Daoy (cell line): ENCODE results near the gene TTF1. TPM values are rescaled to one million over a fixed set of nuclear protein-coding genes. Genes with fewer than 3 reads are reported as not detected.
"Not testable (repeated sequence)": the region's sequence is repeated elsewhere in the genome, so short reads cannot be mapped to it uniquely, and the experiment has no call there.

ENCODE experiments used
- DNase-seq: peaks from one replicate; pipeline ENCODE4 v3.0.0-alpha.2; 2015; ENCODE audit warnings: low read depth
- total RNA-seq: library from RNA; depleted of rRNA; stranded (reverse); fragments of >200 nt; shearing (Covaris generic); gene quantifications from 2 replicates; pipeline ENCODE4 v1.2.3, GENCODE V29; 2014

TTF1 gene
- total RNA-seq, 1 experiment from 2014 or later, result 41.7 TPM

- no peak for DNase-seq
Observed at GRCh38 chr9:132413926-132414325, 7.3 kb upstream of the TTF1 start.

DNA sequence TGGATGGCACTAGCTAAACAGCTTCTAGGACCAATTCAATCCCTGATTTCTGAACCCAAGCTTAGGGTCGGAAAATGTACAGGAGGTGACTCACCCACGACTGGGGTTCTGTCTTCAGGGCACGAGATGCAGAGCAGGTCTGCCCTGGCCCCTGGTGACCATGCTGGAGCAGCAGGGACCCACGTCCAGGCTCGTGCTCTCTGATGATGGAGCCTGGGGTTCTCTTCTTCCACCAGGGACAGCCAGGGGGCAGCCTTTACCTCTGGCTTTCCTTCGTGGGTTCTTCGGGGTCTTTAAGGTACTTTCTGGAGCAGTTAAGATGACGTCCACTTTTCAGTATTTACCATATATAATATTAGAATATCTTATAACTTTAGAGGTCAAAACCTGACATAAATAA lies 5.4 kb upstream of the TTF1 start:
- DNase-seq, result peak; percentile 68

DNA sequence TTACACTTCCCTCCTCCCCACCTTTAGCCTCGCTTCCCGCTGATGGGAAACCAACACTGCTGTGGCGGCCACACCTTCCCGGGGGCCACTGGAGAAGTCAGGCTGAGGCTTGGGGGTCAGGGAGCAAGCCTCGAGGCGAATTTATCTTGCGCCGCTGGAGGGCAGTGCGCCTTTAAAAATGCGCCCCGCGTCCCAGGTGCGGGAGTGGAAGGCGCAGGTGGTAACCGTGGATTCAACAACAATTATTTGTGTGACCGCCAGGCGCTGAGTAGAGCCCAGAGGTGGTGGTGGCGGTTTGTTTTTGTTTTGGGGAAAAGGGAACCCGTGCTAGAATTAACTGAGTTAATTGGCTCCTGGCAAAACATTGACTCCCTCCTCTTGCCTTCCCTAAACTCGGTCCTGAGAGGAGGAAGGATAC lies 4.5 kb upstream of the TTF1 start:
- DNase-seq, result peak; percentile 78

GRCh38 chr9:132410642-132411041 lies 4.0 kb upstream of the TTF1 start:
- no peak for DNase-seq

- DNase-seq, result peak; percentile 58
Observed at GRCh38 chr9:132409828-132410528, 3.3 kb upstream of the TTF1 start, which contains the start of gene CFAP77. Gene CFAP77, plus strand, starts transcription at chr9:132410211. Its CDS starts 61 bp downstream, at chr9:132410272.

DNA sequence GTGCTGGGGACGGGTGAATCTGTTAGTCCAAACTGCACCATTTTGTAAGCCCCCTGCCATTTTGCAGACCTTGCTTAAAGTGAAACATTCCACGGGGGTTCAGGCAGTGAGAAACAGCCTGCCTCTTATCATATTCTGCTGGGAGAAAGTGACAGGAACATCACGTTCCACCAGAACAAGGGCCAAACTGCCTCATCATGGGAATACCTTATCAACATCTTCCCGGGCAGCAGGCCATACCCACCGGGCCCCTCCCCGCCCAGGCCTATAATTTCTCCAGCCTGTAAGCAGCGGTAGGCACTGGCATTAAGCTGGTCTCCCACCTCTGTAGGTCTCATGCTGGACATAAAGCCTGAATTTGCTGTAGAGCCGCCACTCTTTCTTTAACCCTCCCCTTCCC lies 1.9 kb upstream of the TTF1 start:
- DNase-seq, result no peak

- no peak for DNase-seq
Observed at GRCh38 chr9:132407196-132407595, 556 bp upstream of the TTF1 start.

- no peak for DNase-seq
Observed at GRCh38 chr9:132404228-132404881, 2.3 kb downstream of the TTF1 start.

GRCh38 chr9:132401824-132402223 lies 4.8 kb downstream of the TTF1 start:
- no peak for DNase-seq

GRCh38 chr9:132395560-132395959 lies 11.1 kb downstream of the TTF1 start:
- no peak for DNase-seq

- DNase-seq, result no peak
Observed at GRCh38 chr9:132391449-132391848, 15.2 kb downstream of the TTF1 start.

DNA sequence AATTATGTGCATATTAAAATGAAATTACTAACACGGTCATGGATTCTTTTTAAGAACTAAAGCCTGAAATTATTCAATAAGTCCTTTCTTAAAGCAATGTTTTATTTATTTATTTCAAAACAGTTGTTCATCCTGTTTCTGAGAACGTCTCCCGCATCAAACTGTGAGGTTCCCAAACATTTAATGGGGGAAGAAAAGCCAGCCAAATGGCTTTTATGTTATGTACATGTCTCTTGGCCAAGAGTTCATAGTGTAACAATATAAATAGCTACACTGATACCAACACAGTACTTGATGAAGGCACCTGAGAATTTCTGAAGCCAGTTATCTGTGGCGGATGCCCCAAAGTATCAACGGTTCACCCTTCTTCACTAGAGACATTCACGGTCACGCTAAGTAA lies 15.7 kb downstream of the TTF1 start:
- no peak for DNase-seq

DNA sequence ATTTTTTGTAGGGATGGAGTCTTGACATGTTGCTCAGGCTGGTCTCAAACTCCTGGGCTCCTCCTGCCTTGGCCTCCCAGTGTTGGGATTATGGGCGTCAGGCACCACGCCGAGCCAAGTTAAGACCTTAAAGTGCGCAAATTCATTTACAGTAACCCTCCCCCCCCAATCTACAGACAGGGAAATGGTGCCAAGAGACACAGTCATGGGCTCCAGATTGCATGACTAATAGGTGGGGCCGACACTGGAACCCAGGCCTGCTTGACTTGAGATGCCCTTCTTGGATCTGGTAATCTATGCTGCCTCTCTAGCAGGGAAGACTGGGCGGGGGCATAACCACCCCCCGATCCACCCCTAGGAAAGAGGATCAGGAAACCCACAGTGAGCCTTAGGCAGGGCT lies 19.5 kb downstream of the TTF1 start:
- no peak for DNase-seq

DNA sequence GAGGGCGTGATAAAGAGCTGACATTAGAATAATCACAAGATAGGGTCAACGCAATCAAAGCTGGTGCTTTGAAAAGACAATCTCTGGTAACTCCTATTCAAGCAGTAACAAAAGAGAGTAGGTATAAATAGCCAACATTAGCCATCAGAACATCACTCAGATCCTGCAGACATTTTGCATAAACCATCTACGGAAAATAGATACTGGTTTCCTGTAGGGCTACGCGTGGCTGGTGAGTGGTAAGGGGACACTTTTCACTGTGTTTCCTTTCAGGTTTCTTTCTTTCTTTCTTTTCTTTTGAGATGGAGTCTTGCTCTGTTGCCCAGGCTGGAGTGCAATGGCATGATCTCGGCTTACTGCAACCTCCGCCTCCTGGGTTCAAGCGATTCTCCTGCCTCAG lies 22.3 kb downstream of the TTF1 start:
- DNase-seq, result no peak

GRCh38 chr9:132383462-132383883 lies 23.2 kb downstream of the TTF1 start:
- no peak for DNase-seq

DNA sequence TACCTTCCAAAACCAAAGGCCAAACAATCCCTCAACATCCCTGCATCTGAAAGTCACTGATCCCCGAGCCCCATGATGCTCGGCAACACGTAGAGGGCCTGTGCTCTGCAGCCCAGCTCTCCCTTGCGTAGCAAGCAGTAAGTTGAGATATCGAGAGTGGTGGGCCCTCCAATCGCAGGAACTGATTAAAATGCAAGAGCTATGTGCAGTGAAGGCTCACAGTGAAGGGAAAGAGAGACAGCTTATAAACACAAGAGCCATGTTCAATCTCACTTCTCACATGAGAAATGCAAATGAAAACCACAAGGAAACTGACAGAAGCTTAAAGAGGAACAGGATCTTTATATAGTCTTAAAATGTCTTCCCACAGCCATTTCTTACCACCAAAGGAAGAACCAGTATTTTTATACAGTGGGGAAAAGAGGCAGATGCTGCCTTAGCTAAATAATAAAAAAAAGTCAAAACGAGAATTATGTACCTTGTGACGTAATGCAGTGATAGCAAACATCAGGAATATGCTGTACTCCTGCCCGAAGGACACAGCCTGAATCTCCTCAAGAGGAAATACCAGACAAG lies 24.6 kb downstream of the TTF1 start:
- DNase-seq, result no peak

GRCh38 chr9:132378416-132378815 lies 28.2 kb downstream of the TTF1 start:
- DNase-seq, result not testable (repeated sequence)

DNA sequence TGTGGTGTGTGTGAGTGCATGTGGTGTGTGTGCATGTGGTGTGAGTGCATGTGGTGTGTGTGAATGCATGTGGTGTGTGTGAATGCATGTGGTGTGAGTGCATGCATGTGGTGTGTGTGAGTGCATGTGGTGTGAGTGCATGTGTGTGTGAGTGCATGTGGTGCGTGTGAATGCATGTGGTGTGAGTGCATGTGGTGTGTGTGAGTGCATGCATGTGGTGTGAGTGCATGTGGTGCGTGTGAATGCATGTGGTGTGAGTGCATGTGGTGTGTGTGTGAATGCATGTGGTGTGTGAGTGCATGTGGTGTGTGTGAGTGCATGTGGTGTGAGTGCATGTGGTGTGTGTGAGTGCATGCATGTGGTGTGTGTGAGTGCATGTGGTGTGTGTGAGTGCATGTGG lies 28.9 kb downstream of the TTF1 start:
- not testable (repeated sequence) for DNase-seq

DNA sequence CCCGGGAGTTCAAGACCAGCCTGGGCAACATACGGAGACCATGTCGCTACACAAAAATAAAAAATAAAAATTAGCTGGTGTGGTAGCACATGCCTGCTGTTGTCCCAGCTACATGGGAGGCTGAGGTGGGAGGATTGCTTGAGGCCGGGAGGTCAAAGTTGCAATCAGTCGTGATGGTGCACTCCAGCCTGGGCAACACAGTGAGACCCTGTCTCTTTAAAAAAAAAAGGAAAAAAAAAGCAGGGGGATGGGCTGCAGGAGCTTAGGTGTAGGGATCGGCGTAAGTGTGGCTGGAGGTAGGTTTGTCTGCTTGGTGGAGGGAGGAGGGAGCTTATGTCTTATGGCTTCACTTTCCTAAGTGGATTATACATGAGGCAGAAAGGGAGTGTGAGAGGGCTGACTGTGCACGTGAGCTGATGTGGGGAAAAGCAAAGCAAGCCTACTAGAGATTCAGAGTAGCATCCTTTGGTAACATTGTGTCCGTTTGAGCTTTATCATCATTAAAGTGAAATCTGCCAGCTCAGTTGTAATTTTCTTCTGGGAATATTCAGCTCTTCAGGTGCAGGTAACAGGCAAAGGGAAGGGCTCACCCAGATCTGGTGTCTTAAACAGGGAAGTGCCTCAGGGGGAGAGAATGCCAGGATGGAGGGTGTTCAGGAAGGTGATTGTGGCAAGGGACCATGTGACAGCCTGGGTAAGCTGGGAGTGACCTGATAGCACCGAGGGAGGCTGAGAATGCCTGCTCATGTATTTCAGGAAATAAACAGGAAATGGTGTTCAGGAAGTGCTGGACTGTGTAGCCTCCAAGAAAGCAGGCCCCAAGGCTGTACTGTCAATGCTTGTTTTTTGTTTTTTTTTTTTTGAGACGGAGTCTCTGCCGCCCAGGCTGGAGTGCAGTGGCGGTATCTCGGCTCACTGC lies 34.2 kb downstream of the TTF1 start:
- DNase-seq, result peak; percentile 69

- DNase-seq, result no peak
Observed at GRCh38 chr9:132370592-132370991, 36.0 kb downstream of the TTF1 start.

DNA sequence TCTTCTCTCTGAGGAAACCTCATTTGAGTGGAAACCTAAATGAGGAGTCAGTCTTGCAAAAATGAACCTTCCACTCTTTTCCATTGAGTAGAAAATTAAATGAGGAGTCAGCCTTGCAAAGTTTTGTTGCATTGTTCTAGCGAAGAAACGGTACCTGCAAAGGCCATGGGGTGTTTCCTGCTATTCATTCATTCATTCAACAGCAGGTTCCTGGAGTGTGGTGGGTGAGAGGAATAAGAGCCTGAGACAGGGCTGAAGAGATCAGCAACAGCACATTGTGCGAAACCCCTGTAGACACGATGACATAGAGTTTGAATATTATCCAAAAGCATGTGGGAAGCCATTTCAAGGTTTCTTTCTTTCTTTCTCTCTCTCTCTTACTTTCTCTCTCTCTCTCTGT lies 37.2 kb downstream of the TTF1 start:
- DNase-seq, result no peak
